ENCODE measurements around the gene ITGA5. TPM values are rescaled to one million over a fixed set of nuclear protein-coding genes. Genes with fewer than 3 reads are reported as not detected.
A peak's percentile ranks its signal among the peaks of the same experiment; 100 is the strongest.

Gene ITGA5
- total and polyA plus RNA-seq, 7 donors: 13.7 to 244 (median 39.7) TPM

DNA sequence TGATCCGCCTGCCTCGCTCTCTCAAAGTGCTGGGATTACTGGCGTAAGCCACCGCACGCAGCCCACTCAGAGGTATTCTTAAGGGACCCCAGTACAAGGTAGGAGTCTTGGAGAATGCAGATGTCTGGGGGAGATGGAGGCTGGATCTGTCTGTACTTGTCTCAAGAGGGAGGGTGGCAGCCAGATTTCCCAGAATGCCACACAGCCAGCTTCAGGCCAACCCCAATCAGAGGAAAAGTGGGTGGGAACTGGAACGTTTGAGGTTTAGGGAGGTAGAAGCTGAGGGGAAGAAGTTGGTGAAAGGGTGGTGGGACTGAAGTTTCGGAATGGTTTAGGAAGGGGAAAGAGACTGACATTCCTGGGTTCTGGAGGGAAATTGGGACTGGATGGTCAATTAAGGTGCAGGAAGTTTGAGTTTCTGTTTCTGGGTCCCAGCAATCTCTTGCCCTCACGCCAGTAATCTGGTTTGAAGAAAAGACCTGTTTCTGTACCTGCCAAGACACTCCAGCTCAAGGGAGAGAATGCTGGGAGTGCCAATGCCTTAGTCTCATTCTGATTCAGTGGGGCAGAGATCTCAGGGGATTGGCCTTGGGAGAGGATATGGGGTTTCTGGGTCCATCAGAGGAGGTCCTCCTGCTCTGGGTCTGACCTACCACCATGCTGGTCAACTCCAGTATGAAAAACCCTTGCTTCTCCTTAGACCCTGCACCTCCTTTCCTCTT is 26.4 kb downstream of the ITGA5 start:
- intact Hi-C loops (cut with DNase I): no loop called here
- ATAC-seq (no peak), DNase-seq (peak in 1 of 2 donors; percentile 41)
- 90 to 94% (median 92%) methylated on average over 8 of the region's 8 CpGs for WGBS, 3 donors
- Histone ChIP-seq H3K9me3 (no peaks in the 10 kb centered on the region), H3K36me3 (ENCODE audit: insufficient read depth in 1 of 2, low read depth in 1 of 2) (peaks cover 7 to 35% of the 10 kb centered on the region in 2 donors), H3K4me3 (no peak overlapping the region), H3K27ac (no peak overlapping the region), H3K27me3 (ENCODE audit: insufficient read depth in 3 of 3, low read length in 2 of 3) (no peaks in the 10 kb centered on the region), H3K4me1 (no peaks in the 10 kb centered on the region)
- TF ChIP-seq, protein P1, sequence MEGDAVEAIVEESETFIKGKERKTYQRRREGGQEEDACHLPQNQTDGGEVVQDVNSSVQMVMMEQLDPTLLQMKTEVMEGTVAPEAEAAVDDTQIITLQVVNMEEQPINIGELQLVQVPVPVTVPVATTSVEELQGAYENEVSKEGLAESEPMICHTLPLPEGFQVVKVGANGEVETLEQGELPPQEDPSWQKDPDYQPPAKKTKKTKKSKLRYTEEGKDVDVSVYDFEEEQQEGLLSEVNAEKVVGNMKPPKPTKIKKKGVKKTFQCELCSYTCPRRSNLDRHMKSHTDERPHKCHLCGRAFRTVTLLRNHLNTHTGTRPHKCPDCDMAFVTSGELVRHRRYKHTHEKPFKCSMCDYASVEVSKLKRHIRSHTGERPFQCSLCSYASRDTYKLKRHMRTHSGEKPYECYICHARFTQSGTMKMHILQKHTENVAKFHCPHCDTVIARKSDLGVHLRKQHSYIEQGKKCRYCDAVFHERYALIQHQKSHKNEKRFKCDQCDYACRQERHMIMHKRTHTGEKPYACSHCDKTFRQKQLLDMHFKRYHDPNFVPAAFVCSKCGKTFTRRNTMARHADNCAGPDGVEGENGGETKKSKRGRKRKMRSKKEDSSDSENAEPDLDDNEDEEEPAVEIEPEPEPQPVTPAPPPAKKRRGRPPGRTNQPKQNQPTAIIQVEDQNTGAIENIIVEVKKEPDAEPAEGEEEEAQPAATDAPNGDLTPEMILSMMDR (IDR thresholded peaks at IDR 0.05): no peak

DNA sequence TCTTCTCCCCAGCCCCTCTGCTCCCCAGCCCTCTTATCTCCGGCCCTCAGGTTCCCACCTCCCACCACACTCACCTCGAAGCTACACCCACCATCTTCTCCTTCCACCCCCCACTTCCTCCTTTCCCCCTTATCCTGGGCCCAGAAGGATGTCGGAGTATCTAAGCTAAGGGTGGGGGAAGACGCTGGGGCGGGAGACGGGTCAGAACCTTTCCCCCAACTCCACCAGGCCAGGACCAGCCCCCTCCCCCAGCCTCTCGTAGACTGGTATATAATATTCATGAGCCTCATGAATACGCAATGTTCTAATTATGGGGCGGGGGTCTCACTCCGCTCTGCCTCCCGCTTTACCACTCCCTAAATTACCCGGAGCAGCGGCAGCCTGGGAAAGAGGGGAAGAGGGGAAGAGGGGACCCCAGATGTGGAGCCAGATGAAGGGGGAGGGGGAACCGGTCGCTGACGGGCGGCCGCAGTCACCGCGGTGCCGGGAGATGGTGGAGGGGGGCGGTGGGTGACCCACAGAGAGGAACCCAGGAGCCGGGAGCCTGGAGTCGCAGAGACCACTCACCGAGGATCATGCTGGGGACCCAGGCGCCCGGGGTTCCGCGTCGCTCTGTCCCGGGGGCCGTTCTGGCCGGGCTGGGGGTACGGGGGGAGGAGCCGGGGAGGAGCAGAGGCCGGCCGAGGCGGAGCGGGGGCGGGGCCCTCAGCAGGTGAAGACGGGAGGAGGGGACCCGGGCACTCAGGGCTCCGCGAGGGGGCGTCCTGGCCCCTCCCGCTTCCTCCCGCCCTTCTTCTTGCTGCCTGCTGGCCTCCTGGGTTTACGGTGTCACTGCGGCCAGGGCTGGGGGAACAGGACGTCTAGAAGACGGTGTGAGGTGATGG is 28.2 kb downstream of the ITGA5 start:
- DNase-seq: peak; percentile 46 to 63
- peaks cover 13% of the 10 kb centered on the region for H3K4me1 ChIP-seq
- intact Hi-C loops (cut with DNase I): no loop called here
- peaks cover 2 to 18% of the 10 kb centered on the region in 2 donors for H3K36me3 ChIP-seq (ENCODE audit: insufficient read depth in 1 of 2, low read depth in 1 of 2)
- no peaks in the 10 kb centered on the region for H3K27me3 ChIP-seq (ENCODE audit: insufficient read depth in 3 of 3, low read length in 2 of 3)
- peak in 1 of 4 donors; percentile 10 for ATAC-seq
- peak overlapping the region; percentile 53 for H3K4me3 ChIP-seq
- H3K9me3 ChIP-seq: no peaks in the 10 kb centered on the region
- 32 to 45% (median 43%) methylated on average over 40 to 51 of the region's 51 CpGs for WGBS, 3 donors
- TF ChIP-seq, protein P1 (IDR thresholded peaks at IDR 0.05): no peak
- H3K27ac ChIP-seq: no peak overlapping the region

DNA sequence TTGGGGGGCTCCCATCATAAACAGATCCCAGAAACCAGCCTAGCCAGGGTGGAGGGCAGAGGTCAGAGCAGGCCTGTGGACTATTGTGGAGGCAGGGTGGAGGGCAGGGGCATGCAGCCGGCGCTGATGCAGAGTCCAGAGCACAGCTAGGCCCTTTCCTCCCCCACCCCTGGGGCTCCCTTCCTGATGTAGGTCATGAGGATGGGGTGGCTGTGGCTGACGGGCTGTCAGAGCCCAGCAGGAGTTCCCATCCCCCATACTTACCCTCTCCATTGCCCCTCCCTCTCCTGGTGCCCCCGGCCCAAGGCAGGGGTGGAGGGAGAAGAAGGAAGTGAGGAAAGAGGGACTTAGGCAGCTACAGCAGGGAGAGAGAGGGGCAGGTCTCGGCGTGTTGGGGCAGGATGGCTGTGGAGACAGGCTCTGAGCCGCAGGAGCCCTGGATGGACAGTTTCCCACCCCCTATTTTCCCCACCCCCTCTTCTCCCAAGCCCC is 28.8 kb downstream of the ITGA5 start:
- Histone ChIP-seq H3K4me3 (no peak overlapping the region), H3K27ac (no peak overlapping the region), H3K36me3 (ENCODE audit: insufficient read depth in 1 of 2, low read depth in 1 of 2) (peaks cover 0 to 11% of the 10 kb centered on the region in 2 donors), H3K9me3 (no peaks in the 10 kb centered on the region), H3K27me3 (ENCODE audit: insufficient read depth in 3 of 3, low read length in 2 of 3) (no peaks in the 10 kb centered on the region), H3K4me1 (peaks cover 13% of the 10 kb centered on the region)
- TF ChIP-seq, protein P1 (IDR thresholded peaks at IDR 0.05): no peak
- intact Hi-C loops (cut with DNase I): no loop called here
- ATAC-seq: no peak
- peak in 1 of 2 donors; percentile 49 for DNase-seq
- WGBS, 3 donors: 65 to 76% (median 70%) methylated on average over 3 to 7 of the region's 7 CpGs

DNA sequence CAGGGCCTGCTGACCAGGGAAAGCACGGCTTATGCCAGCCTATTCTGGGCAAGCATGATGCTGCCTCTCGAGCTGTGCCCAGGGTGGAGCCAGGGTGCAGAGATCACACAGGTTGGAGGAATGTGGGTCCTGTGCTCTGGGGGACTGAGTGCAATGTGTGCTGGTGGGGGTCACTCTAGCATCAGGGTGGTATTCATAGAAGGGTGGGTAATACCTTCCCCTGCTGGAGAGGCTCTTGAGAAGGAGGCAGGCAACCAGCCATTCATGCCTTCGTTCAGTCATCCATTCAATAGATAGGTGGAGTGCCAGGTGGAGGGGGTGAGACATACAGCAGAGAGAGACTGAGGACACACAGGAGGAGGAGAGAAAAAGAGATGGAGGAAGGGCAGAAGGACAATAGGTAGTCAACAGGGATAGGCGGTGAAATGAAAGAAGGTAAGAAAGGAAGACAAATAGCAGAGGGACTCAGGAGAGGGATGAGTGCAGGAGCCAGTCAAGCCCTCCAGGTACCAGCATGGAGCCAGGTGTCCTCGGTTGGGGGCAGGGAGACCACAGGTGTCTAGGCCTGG is 29.4 kb downstream of the ITGA5 start:
- Histone ChIP-seq H3K36me3 (ENCODE audit: insufficient read depth in 1 of 2, low read depth in 1 of 2) (peaks cover 0 to 6% of the 10 kb centered on the region in 2 donors), H3K27me3 (ENCODE audit: insufficient read depth in 3 of 3, low read length in 2 of 3) (no peaks in the 10 kb centered on the region), H3K4me1 (peaks cover 13% of the 10 kb centered on the region), H3K27ac (no peak overlapping the region), H3K4me3 (no peak overlapping the region), H3K9me3 (no peaks in the 10 kb centered on the region)
- no peak for ATAC-seq
- 70 to 79% (median 71%) methylated on average over 5 of the region's 5 CpGs for WGBS, 3 donors
- peak in 1 of 2 donors; percentile 39 for DNase-seq
- TF ChIP-seq, protein P1 (IDR thresholded peaks at IDR 0.05): no peak
- intact Hi-C loops (cut with DNase I): no loop called here
